LNCAP (cell line): ENCODE results near the gene ZNF274.

ENCODE experiments used
- CTCF ChIP-seq: fragments of 450-650 bp; IDR thresholded peaks from 2 replicates; pipeline ENCODE4 v1.5.1; 2017; ENCODE audit warnings: mild to moderate bottlenecking

ZNF274 gene

GRCh38 chr19:58182989-58183816 lies at the start of gene ZNF274:
ZNF274 (plus strand) TSS chr19:58183061; CDS start chr19:58183966, 905 bp downstream.
- no peak for TF ChIP-seq CTCF

- no peak for TF ChIP-seq CTCF
Observed at GRCh38 chr19:58134244-58134643, 48.6 kb upstream of the ZNF274 start.

- no peak for TF ChIP-seq CTCF
Observed at GRCh38 chr19:58145849-58146248, 37.0 kb upstream of the ZNF274 start.

- TF ChIP-seq CTCF = no peak
Observed at GRCh38 chr19:58150328-58150921, 32.4 kb upstream of the ZNF274 start, which contains the start of gene ZNF329. ZNF329 (minus strand) TSS chr19:58150789; CDS start chr19:58129503, 21,286 bp downstream.

GRCh38 chr19:58153386-58153785 lies 29.5 kb upstream of the ZNF274 start:
- TF ChIP-seq CTCF = no peak

- TF ChIP-seq CTCF = no peak
Observed at GRCh38 chr19:58154287-58154678, 28.6 kb upstream of the ZNF274 start.

GRCh38 chr19:58154679-58155648 lies 27.9 kb upstream of the ZNF274 start:
- TF ChIP-seq CTCF = peak; percentile 84
